ENCODE measurements around the gene IL22RA2.
A peak's percentile ranks its signal among the peaks of the same experiment; 100 is the strongest.

Gene IL22RA2

GRCh38 chr6:137104926-137105325 is 68.5 kb downstream of the IL22RA2 start:
- no peak overlapping the region for H3K4me3 ChIP-seq (ENCODE audit: low read depth, low read length)
- no peak for DNase-seq (ENCODE audit: low read depth)

DNA sequence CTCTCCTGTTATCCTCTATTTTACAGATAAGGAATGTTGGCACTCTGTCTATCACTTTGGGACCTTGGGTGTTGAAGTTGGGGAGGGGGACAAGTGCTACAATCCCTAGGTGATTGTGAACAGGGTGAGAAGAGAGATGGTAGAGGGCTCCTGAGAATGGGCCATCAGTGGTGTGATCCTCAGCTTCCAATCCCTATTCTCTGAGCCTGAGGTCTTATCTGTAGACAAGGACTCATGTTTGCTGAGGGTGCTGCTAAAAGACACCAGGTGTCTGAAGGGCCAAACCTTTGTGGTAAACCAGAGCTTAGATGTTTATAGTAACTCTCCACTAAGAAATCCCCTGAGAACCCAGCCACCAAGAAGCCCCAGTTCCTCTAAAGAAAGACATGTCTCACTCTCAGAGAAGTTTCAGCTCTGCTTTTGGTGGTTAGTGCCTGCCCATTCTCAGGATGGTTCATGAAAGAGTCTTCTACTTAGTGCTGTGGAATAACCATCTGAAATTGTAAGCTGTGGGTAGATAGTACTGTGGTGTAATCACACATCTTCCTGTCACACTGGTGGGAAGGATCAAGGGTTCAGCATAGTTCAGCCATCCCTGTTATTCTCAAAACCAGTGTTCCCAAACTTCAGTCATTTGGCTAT is 70.5 kb downstream of the IL22RA2 start:
- no peak for DNase-seq (ENCODE audit: low read depth)
- no peak overlapping the region for H3K4me3 ChIP-seq (ENCODE audit: low read depth, low read length)

- DNase-seq (ENCODE audit: low read depth): no peak
- H3K4me3 ChIP-seq (ENCODE audit: low read depth, low read length): no peak overlapping the region
These were observed 71.2 kb downstream of the IL22RA2 start for GRCh38 chr6:137102050-137102848.

DNA sequence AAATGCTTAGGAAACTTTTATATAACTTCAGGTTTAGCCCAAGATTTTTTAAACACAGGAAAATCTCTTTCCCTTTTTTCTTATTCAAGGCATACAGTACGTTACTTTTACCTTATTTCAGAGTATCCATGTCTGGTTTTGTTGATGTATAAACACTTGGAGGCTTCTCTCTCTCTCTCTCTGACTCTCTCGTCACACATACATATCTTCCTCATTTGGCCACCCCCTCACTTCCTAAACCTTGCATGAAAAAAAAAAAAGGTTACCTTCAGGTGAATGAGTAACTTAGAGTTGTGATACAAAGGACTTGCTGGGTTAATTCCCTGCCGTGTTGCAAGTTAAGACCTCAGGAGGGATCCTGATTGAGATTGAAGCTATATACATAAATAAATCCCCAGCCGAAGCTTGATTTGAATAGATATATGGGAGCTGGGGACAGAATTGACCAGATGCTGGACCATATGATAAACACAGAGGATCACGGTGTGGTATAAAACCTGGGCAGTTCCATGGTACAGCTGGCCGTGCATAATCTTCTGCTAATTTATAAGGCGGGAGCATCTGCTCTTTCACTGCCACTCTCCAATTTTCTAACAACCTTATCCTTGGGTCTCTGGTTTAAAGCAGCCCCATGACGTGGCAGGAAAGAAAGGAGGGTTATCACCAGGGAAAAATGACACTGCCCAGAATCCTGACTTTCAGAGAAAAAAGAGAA is 73.6 kb downstream of the IL22RA2 start:
- H3K4me3 ChIP-seq (ENCODE audit: low read depth, low read length): no peak overlapping the region
- DNase-seq (ENCODE audit: low read depth): no peak

GRCh38 chr6:137097526-137097925 is 75.9 kb downstream of the IL22RA2 start:
- no peak for DNase-seq (ENCODE audit: low read depth)
- no peak overlapping the region for H3K4me3 ChIP-seq (ENCODE audit: low read depth, low read length)

DNA sequence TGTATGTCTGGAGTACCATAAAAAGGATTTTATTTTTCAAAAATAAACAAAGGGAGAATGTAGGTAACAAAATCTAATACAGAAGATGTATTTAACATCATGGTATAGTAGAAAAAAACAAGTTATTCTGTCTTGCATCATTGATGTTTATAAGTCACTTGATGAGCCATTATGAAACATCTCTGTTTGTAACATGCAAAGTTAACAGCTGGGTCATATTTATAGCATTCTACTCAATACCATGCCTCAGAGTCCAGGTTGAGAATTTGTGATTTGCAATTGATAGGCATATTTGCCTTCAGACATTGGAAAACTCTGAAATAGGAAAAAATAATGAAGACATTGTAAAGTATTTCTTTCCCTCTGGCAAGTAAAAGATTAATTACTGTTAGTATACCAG is 76.4 kb downstream of the IL22RA2 start:
- DNase-seq (ENCODE audit: low read depth): no peak
- no peak overlapping the region for H3K4me3 ChIP-seq (ENCODE audit: low read depth, low read length)

- no peak for DNase-seq (ENCODE audit: low read depth)
- no peak overlapping the region for H3K4me3 ChIP-seq (ENCODE audit: low read depth, low read length)
These were observed 77.7 kb downstream of the IL22RA2 start for GRCh38 chr6:137095651-137096238.

- DNase-seq (ENCODE audit: low read depth): no peak
- no peak overlapping the region for H3K4me3 ChIP-seq (ENCODE audit: low read depth, low read length)
These were observed 78.4 kb downstream of the IL22RA2 start for GRCh38 chr6:137095093-137095492.

GRCh38 chr6:137094411-137095008 is 78.9 kb downstream of the IL22RA2 start:
- no peak overlapping the region for H3K4me3 ChIP-seq (ENCODE audit: low read depth, low read length)
- DNase-seq (ENCODE audit: low read depth): peak; percentile 72
